CD4-positive, alpha-beta T cell treated with Interleukin-21 for 1 hour (primary cell): ENCODE results near the gene CRAMP1.
A peak's percentile ranks its signal among the peaks of the same experiment; 100 is the strongest.

Source experiments
- DNase-seq: peaks from one replicate; pipeline ENCODE4 v3.0.0-alpha.2; 2020

The CRAMP1 gene

DNA sequence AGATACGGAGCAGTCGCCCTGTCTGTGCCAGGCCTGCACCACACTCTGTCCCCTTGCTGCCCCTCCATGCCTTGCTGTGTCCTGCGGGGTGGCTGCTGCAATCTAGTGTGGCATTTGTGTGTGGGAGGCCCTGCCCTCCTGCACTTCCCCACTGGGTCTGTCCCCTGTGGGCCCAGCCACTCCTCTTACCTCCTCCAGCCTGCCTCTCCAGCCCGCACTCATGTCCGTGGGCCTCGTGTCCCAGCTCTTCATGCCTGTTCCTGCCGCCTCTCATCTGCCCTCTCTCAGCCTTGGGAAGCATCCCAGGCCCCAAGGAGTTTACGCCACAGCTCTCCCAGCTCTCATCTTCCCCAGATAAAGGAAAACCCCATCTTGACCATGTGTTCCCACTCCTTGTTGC, 26.6 kb downstream of the CRAMP1 start:
- DNase-seq = no peak

DNA sequence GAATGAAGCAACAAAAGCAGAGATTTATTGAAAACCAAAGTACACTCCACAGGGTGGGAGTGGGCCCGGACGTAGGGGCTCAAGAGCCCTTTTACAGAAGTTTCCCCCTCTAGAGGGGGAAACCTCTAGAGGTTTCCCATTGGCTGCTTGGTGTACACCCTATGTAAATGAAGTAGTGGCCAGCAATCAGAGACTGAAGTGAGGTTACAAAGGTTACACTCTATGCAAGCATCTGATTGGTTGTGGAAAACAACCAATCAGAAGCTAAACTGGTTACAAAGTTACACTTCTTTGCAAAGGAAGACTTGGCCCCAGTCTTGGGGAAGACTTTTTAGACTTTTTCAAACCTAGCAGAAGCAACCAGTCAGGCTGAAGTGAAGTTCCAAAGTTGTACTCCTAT, 27.1 kb downstream of the CRAMP1 start:
- DNase-seq = no peak

DNA sequence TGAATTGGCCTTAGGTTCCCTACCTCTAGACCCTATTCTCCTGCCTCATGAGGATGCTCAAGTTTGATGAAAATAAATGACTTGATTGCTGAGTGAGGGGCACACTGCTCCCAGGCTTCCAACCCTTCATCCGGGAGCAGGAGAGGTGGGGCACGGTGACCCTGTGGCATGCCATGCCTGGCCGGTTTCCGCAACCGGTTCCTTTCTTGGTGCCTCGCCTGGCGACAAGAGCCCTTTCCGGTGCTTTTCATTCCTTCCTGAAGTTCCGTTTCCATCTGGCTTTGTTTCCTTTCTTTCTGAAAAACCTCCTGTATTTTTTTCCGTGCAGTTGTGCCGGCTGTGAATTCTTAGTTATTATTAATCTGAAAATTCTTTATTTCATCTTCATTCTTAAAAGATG, 27.7 kb downstream of the CRAMP1 start:
- DNase-seq = no peak

DNA sequence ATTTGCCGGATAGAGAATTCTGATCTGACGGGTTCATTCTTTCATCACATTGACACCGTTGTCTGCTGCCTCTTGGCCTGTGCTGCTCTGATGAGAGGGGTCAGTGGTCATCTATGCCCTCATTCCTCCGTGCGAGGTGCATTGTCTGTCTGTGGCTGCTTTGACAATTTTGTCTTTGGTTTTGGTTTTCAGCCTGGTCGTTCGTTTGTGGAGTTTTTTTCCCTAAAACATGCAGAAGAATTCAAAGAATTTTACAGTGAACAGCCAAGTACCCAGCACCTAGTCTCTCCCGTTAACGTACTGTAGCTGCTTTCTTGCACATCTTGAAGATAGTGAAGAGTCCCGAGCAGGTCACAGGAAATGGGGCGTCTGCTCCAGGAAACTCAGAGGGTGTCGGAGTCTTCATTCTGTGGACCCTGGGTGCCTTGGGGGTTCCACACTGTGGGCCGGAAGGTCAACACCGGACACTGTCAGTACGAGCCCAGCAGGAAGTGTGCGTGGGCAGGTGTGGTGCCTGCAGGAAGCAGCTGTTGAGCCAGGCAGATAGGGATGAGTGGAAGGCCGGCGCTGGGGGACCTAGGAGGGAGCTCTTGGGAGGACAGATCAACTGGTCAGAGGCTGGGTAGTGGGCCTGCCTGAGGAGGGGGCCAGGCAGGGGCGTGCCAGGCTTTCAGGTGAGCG, 28.2 kb downstream of the CRAMP1 start:
- no peak for DNase-seq

DNA sequence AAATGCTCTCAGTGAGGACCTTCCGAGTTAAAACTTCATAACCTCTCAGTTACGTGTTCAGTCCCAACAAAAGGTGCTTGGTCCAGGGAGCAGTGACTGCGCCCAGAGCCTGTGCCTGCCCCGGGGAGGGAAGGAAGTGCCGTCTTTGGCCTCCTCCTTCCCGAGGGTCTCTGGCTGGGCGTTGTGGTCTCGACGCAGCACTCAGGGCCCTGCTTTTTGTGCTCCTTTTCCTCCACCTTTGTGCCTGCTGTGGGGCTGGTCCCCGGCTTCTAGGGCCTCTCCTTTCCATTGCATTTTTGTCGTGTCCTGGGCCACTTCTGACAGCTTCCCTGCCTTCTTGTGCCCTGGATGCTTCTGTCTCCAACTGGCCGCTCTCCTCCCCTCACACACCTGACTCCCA, 29.1 kb downstream of the CRAMP1 start:
- DNase-seq = no peak

DNA sequence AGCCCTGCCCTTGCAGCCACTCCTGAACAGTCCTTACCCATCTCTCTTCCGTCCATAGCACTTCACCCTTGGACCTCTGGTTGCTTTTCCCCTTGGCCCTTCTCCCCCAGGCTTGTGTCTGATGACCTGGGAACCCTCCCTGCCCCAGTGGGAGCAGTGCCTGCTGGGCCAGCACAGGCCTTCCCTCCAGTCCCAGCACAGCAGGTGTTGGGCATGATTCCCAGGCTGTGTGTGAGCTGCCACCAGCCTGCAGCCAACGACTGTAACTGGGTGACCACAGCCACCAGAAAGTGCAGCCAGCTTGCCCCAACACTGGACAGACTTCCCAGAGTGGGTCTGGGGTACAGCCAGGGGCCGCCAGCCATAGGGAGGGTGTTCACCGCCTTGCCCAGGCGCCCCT, 30.0 kb downstream of the CRAMP1 start:
- no peak for DNase-seq

DNA sequence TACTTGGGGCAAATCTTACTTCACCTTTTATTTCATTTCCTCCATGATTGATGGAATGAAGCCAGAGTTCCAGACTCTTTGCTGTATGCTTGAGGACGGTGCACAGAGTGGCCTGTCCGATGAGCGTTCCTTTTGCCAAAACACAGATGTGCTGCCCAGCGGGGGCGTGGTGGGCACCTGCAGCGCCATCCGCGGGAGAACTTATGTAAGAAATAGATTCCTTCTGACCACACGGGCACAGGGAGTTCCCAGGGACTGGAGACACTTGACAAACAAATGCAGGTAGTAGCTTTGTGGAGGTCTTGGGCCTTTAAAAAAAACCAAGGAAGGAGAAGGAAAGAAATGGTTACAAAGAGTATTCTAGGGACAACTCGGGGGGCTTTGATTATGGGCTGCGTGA, 30.6 kb downstream of the CRAMP1 start:
- DNase-seq = no peak

DNA sequence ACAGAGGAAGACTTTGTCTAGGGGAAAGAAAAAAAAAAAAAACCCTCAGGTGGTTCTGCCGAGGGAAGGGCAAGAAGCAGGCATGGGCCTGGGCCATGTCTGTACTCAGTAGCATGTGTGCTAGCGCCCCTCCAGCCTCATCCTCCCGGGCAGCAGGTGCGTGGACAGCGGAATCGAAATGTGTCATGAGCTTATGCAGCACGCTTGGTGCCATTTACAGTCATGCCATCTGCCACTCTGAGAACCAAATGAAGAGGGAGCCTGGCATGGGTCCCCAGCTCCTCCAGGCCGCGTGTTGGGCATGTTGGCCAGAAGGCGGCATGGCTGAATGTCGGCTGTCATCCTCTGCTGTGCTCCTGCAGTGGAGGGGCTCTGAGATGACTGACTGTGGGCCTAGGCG, 31.4 kb downstream of the CRAMP1 start:
- DNase-seq = no peak

DNA sequence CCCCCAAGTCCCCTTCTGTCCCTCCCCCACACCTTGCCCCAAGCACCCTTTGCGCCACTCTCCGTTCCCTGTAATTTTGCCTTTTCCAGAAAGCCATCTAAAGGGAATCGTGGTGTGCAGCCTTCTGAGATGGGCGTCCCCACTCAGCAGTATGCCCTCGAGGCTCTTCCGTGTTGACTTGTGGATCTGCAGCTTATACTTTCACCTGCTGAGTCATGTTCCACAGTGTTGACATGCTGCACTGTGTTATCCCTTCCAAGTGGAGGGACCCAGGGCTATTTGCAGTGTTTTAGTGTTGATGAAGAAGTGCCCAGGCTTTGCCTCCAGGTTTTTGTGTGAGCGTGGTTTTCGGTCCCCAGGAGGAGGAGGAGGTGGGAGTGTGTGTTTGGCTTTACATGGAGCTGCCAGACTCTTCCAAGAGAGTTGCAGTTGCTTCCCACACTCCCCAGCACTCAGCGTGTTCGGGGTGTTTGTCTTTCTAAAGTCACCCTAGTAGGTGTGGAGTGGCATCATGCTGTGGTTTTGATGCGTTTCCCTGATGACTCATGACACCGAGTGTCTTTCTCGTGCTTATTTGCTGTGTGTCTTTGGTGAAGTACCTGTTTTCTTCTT, 33.9 kb downstream of the CRAMP1 start:
- DNase-seq = peak; percentile 26

DNA sequence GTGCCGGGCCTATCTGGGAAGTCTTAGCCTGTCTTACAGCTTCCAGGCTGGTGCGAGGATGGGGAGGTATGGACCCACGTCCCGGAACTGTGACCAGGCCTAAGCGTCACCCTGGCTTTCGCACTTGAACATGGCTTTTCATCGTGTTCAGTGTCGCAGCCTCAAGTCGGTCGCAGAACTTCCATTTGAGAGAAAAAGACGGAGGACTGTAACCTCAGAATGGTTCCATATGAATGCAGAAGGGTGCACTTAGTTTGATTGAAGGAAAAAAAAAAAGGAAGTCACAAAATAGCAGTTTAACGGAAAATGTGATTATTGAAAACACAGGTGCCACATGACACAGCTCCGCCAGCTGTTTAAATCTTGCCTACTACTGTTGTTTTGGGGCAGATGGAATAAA, 35.7 kb downstream of the CRAMP1 start:
- no peak for DNase-seq

DNA sequence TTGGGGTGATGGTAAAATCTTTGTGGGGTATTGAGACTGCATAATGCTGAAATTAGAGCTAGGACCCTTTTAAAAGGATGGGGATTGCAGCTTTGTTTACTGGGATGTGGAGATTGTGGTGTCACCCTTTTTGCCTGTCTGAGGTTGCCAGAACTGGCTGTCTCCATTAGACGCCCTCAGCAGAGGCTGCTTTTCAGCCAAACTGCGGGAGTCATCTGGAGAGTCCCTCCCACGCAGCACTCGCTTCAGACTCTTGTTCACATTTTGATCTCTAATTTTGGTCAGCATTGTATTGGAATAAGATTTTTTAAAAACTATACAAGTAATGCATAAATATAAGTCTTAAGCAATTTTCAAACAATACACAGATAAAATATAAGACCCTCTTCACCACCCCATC, 38.0 kb downstream of the CRAMP1 start:
- no peak for DNase-seq

DNA sequence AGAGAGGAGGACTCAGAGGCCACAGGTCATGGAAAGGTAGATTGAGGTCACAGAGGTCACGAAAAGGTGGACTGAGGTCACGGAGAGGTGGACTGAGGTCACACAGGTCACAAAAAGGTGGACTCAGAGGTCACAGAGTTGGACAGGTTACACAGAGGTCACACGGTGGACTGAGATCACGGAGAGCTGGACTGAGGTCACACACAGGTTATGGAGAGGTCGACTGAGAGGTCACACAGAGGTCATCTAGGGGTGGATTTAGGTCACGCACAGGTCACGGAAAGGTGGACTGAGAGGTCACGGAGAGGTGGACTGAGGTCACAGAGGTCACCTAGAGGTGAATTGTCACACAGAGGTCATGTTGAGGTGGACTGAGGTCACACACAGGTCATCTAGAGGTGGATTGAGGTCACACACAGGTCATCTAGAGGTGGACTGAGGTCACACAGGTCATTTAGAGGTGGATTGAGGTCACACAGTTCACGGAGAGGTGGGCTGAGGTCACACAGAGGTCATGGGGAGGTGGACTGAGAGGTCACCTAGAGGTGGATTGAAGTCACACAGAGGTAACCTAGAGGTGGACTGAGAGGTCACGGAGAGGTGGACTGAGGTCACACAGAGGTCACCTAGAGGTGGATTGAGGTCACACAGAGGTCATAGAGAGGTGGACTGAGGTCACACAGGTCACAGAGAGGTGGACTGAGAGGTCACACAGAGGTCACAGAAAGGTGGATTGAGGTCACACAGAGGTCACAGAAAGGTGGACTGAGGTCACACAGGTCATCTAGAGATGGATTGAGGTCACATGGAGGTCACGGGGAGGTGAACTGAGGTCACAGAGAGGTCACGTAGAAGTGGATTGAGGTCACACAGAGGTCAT, 39.2 kb downstream of the CRAMP1 start:
- DNase-seq = no peak

DNA sequence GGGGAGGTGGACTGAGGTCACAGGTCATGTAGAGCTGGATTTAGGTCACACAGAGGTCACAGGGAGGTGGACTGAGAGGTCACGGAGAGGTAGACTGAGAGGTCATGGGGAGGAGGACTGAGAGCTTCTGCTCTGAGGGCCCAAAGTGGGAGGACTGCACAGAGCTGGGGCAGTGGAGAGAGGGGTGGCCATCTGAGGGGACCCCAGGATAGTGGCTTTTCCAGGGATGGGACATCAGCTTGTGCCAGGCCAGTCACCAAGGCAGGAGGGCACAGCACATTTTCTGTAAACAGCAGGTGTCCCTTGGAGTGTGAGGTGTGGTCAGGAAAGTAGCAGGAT, 39.8 kb downstream of the CRAMP1 start:
- no peak for DNase-seq

DNA sequence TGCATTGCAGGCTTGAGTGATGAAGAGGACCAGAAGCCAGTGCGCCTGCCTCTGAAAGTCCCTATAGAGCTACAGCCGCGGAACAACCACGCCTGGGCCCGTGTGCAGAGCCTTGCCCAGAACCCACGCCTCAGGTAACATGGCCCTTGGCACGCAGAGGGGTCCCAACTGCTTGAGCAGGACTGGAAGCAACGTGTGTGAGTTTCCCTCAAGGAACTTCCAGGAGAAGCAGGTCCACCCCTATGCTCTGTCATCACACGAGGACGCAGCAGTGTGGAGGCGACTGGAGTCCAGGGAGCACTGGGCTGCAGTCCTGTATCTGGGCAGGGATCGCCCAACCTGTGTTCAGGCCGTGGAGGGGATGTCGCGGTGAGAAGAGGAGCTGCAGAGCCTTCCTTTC, 40.9 kb downstream of the CRAMP1 start:
- DNase-seq = no peak

DNA sequence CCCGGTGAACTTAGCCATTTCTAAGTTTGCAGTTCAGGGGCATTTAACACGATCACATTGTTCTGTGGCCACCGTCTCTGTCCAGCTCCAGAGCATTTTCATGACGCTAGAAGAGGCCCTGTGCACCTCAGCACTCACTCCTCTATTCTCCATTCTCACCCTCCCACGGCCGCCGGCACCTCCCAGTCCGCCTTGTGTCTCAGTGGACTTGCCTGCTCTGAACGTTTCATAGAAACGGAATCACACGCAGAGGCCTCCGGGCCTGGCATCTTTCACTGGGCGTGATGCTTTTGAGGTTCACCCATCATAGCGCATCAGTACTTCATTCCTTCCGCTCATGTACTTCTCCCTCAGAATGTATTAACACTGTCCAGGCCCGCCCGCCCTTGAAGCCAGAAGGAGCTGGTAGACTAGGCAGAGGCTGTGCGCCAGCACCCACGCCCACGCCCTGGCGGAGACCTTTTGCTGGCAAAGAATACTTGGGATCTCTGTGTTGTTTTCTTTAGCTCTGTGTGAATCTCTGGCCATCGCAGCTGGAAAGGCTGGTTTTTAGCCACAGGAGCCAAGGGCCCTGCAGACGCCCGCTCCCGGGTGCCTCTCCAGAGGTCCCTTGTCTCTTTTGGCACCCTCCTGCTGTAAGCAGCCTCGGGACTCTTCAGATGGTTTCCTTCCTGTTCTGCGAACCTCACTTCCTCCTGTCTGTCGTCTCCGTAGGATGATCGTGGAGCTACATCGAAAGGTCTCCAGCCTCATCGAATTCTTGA, 42.5 kb downstream of the CRAMP1 start:
- no peak for DNase-seq

DNA sequence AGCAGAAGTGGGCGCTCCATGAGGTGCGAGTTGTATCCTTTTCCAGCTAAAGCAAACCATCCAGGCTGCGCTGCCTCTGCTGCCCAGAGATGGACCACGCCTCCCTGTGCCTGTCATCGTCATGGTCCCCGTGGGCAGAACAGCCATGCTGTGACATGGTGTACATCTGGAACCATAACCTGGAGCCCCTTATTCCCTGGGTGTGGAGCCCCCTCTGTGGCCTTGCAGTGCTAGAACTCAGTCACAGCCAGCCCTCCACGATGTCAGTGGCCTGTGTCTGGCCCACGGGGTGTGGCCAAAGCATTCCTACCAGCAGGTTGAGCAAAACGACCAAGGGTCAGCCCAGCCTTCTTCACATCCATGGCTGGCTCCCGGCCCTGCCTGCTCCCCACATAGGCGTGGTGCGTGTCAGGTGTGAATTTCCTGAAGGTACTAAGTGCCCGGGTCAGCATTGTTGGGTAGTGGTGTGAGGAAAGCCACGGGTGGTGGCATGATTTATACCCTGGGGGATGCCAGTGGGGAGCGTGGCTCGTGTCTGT, 43.2 kb downstream of the CRAMP1 start:
- DNase-seq = no peak

DNA sequence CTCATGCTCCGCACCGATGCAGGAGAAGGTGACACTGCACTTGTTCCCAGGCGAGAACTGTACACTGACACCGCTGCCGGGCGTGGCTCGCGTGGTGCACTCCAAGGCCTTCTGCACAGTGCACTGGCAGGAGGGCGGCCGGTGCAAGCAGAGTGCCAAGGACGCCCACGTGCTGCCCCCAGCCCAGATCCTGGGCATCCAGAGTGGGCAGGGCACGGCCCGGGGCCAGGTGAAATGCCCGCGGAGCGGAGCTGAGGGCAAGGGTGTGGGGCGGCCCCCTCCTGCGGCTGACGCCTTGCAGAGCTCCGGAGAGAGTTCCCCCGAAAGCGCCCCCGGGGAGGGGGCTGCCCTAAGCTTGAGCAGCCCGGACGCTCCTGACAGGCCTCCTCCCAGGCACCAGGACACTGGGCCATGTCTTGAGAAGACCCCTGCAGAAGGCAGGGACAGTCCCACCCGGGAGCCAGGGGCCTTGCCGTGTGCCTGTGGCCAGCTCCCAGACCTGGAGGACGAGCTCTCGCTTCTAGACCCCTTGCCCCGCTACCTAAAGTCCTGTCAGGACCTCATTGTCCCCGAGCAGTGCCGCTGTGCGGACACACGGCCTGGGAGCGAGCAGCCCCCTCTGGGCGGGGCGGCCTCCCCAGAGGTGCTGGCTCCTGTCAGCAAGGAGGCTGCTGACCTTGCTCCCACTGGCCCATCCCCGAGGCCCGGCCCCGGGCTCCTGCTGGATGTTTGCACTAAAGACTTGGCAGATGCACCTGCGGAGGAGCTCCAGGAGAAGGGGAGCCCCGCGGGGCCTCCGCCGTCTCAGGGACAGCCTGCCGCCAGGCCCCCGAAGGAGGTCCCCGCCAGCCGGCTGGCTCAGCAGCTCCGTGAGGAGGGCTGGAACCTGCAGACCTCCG, 44.0 kb downstream of the CRAMP1 start:
- no peak for DNase-seq

DNA sequence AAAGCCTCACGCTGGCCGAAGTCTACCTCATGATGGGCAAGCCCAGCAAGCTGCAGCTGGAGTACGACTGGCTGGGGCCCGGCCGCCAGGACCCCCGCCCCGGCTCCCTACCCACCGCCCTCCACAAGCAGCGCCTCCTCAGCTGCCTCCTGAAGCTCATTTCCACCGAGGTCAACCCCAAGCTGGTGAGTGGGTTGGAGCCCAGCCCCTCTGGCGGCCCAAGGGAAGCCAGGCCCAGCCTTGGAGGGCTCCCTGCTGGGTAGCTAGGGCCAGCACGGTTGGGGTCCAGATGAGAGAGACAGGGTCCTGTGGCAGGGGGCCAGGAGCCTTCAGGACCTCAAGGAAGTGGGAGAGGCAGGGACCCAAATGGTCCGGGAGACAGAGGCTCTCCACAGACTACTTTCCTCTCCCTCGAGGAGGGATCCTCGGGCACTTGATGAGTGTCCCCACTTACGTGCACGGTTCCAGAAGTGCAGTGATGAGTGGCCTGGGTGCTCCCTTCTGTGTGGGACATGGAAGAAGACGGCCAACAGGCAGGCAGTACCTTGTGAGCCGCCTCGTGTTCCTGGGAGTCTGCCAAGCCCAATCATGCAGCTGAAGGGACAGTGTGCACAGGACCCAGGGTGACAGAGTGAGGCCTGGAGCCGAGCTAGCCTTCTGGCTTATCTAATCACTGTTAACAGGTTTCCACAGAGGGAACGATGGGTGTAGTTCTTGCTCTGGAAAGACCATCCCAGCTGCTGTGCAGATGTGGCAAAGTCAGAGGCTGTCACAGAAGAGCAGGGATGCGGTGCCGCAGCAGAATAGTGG, 44.9 kb downstream of the CRAMP1 start:
- DNase-seq = no peak

DNA sequence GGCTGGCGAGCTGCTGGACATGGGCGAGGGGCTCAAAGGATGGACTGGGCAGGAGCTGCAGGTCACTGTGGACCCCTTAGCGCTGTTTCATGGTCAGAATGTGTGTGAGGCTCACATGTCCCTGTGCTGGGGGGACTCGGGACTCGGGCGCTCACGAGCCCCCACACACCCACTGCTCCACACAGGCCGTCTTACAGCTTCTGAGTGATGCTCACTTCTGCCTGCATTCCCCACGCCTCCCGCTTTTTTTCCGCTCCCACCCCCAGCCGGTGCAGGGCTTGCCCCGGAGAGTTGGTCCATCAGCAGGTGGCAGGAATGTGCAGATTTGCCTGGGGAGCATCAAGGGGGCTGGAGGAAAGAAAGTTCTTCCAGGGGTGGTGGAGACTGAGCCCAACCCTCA, 45.7 kb downstream of the CRAMP1 start:
- no peak for DNase-seq

DNA sequence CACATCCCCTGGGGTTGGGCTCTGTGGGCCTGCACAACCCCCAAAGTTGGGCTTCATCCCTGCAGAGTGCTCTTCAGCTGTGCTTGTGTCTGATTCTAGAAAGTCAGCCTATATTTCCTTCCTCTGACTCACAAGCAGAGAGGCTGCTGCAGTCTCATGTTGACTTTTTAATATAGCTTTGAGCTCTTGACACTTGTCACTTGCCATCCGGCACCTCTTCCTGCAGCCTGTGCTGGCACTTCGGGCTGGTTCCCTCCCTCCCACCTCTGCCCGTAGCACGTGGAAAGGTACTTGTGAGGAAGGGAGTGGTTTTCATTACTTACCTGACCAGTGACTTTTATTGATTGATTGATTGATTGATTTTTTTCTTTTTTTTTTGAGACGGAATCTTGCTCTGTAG, 46.9 kb downstream of the CRAMP1 start:
- no peak for DNase-seq

DNA sequence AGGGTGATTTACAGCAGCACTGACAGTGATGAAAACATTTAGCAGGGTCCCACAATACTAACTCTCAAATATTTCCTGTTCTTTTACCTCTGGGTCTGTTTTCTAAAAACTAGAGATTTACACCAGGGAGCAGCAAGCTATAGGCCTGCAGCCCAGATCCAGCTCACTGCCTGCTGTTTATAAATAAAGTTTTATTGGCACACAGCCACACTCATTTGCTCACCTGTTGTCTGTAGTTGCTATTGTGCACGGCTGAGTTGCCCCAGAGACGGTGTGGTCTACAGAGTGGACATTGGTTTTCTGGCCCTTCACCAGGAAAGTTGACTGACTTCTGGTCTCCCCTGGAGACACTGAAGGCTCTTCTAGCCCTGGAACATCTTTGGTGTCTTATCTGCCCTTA, 49.7 kb downstream of the CRAMP1 start:
- no peak for DNase-seq
